ENCODE data around the gene SMIM45.

Gene SMIM45

DNA sequence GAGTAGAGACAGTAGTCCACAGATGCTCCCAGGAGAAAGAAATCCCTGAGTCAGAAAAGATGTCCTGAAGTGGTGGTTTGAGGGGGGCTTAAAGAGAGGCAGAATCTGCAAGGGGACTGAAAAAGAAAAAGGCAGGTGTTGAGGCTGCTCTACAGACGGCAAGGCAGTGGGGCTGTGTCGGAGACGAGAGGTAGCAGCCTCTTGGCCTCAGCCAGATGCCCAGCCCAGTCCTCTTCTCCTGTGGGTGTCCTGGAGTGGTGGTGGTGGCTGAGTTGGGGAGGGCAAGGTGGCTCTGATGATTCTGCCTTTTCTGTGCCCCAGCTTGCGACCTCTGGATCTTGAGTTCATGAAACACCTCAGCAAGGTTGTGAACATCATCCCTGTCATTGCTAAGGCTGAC lies 37.3 kb downstream of the SMIM45 start:
- TF ChIP-seq, protein P1, sequence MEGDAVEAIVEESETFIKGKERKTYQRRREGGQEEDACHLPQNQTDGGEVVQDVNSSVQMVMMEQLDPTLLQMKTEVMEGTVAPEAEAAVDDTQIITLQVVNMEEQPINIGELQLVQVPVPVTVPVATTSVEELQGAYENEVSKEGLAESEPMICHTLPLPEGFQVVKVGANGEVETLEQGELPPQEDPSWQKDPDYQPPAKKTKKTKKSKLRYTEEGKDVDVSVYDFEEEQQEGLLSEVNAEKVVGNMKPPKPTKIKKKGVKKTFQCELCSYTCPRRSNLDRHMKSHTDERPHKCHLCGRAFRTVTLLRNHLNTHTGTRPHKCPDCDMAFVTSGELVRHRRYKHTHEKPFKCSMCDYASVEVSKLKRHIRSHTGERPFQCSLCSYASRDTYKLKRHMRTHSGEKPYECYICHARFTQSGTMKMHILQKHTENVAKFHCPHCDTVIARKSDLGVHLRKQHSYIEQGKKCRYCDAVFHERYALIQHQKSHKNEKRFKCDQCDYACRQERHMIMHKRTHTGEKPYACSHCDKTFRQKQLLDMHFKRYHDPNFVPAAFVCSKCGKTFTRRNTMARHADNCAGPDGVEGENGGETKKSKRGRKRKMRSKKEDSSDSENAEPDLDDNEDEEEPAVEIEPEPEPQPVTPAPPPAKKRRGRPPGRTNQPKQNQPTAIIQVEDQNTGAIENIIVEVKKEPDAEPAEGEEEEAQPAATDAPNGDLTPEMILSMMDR (IDR thresholded peaks at IDR 0.05), result no peak
- H3K36me3 ChIP-seq (ENCODE audit: control insufficient read depth, insufficient read depth, low read length), result no peaks in the 10 kb centered on the region

DNA sequence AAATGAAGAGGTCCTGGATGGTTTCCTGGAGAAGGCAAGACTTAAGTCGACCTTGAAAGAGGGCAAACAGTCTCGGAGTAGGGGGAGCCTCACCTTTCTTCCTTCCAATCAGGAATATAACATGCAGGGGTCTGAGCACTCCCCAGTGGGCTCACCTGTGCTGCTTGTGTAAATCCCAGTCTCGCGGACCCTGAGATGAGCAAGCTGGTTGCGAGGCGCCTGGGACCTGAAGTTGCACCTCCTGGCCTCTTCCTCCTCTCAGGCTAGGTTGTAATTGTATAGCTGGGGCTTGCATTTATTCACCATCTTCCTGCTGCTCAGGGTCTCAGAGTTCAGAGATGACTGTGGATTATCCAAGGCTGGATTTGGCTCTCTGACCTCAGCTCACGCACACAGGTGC lies 39.2 kb downstream of the SMIM45 start:
- H3K9ac ChIP-seq, result no peak overlapping the region
- H3K36me3 ChIP-seq (ENCODE audit: control insufficient read depth, insufficient read depth, low read length), result no peaks in the 10 kb centered on the region
- H3K4me1 ChIP-seq, result no peaks in the 10 kb centered on the region
- no peaks in the 10 kb centered on the region for H3K27me3 ChIP-seq (ENCODE audit: control insufficient read depth, insufficient read depth, low read length)
- no peak overlapping the region for H2AFZ ChIP-seq
- no peak overlapping the region for H3K4me3 ChIP-seq (ENCODE audit: low read depth, low read length)
- H3K9me3 ChIP-seq (ENCODE audit: control insufficient read depth, low read length), result no peaks in the 10 kb centered on the region
- no peak overlapping the region for H3K4me2 ChIP-seq (ENCODE audit: low read length)
- H3K79me2 ChIP-seq, result no peaks in the 10 kb centered on the region
- TF ChIP-seq, protein P1 (IDR thresholded peaks at IDR 0.05), result no peak
- no peak overlapping the region for H3K27ac ChIP-seq

More for the DNA sequence above, 37.3 kb downstream of the SMIM45 start:
- Histone ChIP-seq H3K27ac (no peak overlapping the region), H3K9ac (no peak overlapping the region), H3K4me3 (ENCODE audit: low read depth, low read length) (no peak overlapping the region), H3K27me3 (ENCODE audit: control insufficient read depth, insufficient read depth, low read length) (no peaks in the 10 kb centered on the region), H3K4me1 (no peaks in the 10 kb centered on the region), H3K9me3 (ENCODE audit: control insufficient read depth, low read length) (no peaks in the 10 kb centered on the region), H3K4me2 (ENCODE audit: low read length) (no peak overlapping the region), H2AFZ (no peak overlapping the region), H3K79me2 (no peaks in the 10 kb centered on the region)

DNA sequence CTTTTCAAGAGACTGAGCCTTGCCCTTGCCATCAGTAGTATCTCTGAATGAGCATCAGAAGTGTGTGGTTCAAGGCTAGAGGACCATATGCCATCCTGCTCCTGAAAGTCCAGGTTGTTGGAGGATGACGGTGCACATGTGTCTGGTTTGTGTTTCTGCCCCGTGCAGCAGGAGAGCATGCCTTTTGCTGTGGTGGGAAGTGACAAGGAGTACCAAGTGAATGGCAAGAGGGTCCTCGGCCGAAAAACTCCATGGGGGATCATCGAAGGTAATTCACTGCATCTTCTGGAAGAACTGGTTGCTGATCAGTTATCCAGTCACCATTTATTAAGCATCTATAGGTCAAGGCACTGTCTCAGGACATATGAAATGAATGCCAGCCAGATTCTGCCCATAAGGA lies 40.5 kb downstream of the SMIM45 start:
- Histone ChIP-seq H2AFZ (no peak overlapping the region), H3K36me3 (ENCODE audit: control insufficient read depth, insufficient read depth, low read length) (no peaks in the 10 kb centered on the region), H3K27me3 (ENCODE audit: control insufficient read depth, insufficient read depth, low read length) (no peaks in the 10 kb centered on the region), H3K4me1 (no peaks in the 10 kb centered on the region), H3K4me3 (ENCODE audit: low read depth, low read length) (no peak overlapping the region), H3K9me3 (ENCODE audit: control insufficient read depth, low read length) (no peaks in the 10 kb centered on the region), H3K27ac (no peak overlapping the region), H3K9ac (no peak overlapping the region), H3K4me2 (ENCODE audit: low read length) (no peak overlapping the region), H3K79me2 (no peaks in the 10 kb centered on the region)
- TF ChIP-seq, protein P1 (IDR thresholded peaks at IDR 0.05), result no peak

DNA sequence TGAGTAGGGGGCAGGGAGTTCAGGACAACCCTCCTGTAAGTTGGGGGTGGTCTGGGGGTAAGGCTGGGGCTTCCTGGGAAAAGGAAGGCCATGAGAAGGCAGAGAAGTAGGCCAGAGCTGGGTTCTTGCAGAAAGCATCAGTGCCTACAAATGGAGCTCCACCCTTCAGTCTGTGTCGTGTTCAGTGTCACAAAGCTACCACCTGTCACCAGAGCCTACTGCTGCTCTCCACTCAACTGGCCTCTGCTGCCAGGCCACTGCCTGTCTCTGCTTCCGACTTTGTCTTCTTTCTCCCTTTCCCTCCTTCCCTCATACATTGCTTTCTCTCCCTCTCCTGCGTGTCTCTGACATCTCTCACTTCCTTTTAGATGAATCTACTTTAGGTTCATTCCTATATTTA lies 43.3 kb downstream of the SMIM45 start:
- Histone ChIP-seq H3K4me2 (ENCODE audit: low read length) (no peak overlapping the region), H3K79me2 (no peaks in the 10 kb centered on the region), H2AFZ (no peak overlapping the region), H3K4me3 (ENCODE audit: low read depth, low read length) (no peak overlapping the region), H3K36me3 (ENCODE audit: control insufficient read depth, insufficient read depth, low read length) (no peaks in the 10 kb centered on the region), H3K4me1 (no peaks in the 10 kb centered on the region), H3K27me3 (ENCODE audit: control insufficient read depth, insufficient read depth, low read length) (no peaks in the 10 kb centered on the region), H3K27ac (no peak overlapping the region), H3K9ac (no peak overlapping the region), H3K9me3 (ENCODE audit: control insufficient read depth, low read length) (no peaks in the 10 kb centered on the region)
- TF ChIP-seq, protein P1 (IDR thresholded peaks at IDR 0.05), result no peak

DNA sequence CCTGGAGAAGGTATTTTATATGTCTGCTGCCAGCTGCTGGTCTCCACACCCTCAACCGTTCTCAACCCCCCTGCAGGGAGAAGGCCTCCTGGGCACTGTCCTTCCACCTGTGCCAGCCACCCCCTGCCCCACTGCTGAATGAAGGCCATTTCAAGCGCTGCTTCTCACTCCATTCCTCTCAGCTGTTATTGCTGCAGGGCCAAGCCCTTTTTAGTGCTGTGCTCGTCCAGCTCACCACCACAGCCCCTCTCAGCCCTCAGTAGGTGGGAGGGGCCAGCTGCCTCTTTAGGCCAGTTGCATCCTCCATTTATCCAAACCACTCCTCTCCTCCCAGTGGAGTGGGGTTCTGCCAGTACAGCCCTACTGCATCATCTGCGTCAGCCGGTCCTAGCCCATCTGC lies 44.9 kb downstream of the SMIM45 start:
- H3K79me2 ChIP-seq, result no peaks in the 10 kb centered on the region
- H3K4me2 ChIP-seq (ENCODE audit: low read length), result no peak overlapping the region
- H3K36me3 ChIP-seq (ENCODE audit: control insufficient read depth, insufficient read depth, low read length), result no peaks in the 10 kb centered on the region
- H3K9ac ChIP-seq, result no peak overlapping the region
- no peaks in the 10 kb centered on the region for H3K4me1 ChIP-seq
- no peak overlapping the region for H3K4me3 ChIP-seq (ENCODE audit: low read depth, low read length)
- no peak overlapping the region for H2AFZ ChIP-seq
- H3K9me3 ChIP-seq (ENCODE audit: control insufficient read depth, low read length), result no peaks in the 10 kb centered on the region
- H3K27ac ChIP-seq, result no peak overlapping the region
- H3K27me3 ChIP-seq (ENCODE audit: control insufficient read depth, insufficient read depth, low read length), result no peaks in the 10 kb centered on the region
- TF ChIP-seq, protein P1 (IDR thresholded peaks at IDR 0.05), result no peak

All from parathyroid adenoma (tissue), 2 donors.